GF-D8 (cell line): ENCODE measurements around the gene PCLAF.

ENCODE experiments used
- DNase-seq: peaks from one replicate; lab custom pipeline; 2025; lab: John Stamatoyannopoulos, UW

The PCLAF gene

DNA sequence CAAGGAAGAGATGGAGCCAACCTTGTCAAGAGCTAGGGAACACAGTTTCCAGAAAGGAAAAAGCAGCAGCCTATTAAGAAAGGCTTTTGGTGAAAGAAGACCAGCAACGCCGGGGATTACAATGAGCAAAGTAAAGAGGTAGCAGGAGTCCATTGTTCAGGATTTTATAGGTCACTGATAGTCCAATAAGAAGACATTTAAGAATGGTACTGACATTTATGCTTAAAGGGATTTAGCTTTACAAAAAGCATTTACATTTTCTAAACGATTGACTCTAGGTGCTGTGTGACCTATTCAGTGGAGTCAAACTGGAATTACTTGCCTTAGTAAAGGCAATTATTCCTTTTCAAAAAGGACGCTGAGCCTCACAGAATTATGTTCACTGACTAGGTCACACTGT, 66.0 kb downstream of the PCLAF start:
- DNase-seq, result no peak

DNA sequence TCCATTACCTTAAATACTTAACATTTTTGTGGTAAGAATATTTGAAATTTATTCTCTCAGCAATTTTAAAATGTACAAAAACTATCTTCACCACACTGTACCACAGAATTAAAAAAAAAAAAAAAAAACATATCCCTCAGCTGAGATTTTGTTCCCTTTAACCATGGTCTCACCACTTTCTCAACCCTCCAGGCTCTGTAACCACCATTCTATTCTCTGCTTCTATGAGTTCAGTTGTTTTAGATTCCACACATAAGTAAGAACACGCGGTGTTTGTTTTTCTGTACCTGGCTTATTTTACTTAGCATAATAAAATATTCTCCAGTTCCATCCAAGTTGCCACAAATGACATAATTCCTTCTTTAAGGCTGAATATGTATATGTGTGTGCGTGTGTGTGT, 66.8 kb downstream of the PCLAF start:
- no peak for DNase-seq
